ENCODE measurements around the gene ANTXRL.

DNA sequence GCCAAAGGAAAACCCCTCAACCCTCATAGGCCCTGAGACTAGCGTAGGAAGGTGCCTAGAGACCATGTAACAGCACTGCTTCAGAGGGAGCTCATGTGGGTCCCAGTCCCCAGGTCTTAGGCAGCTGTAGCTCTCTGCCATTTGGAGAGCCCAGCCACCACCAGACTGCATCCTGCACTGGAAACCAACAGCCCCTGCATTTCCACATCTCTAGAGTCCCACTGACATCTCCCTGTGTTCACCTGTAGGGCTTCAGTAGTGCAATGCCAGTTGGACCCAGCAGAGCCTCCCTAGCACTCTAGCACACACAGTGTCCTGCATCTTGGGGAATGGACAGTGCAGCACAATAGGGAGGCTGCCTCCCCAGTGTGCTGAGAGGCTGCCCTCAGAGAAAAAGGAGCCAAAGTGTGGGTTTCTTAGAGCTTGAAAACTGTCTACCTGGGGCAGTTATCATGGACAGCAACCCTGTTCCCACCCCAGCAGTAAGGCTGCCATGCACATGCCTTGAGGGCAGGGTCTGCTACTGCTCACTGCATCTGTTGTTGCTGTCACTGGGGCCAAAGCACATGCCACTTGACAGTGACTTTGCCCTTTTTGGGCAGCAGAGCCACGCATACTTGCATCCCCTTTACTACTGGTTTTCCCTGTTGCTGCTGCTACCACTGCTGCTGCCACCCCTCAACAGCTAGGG lies 46.7 kb upstream of the ANTXRL start:
- TF ChIP-seq, protein P1, sequence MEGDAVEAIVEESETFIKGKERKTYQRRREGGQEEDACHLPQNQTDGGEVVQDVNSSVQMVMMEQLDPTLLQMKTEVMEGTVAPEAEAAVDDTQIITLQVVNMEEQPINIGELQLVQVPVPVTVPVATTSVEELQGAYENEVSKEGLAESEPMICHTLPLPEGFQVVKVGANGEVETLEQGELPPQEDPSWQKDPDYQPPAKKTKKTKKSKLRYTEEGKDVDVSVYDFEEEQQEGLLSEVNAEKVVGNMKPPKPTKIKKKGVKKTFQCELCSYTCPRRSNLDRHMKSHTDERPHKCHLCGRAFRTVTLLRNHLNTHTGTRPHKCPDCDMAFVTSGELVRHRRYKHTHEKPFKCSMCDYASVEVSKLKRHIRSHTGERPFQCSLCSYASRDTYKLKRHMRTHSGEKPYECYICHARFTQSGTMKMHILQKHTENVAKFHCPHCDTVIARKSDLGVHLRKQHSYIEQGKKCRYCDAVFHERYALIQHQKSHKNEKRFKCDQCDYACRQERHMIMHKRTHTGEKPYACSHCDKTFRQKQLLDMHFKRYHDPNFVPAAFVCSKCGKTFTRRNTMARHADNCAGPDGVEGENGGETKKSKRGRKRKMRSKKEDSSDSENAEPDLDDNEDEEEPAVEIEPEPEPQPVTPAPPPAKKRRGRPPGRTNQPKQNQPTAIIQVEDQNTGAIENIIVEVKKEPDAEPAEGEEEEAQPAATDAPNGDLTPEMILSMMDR (IDR thresholded peaks at IDR 0.05), result no peak
- TF ChIP-seq POLR2AphosphoS5 (IDR thresholded peaks at IDR 0.05), result no peak
- TF ChIP-seq POLR2A (IDR thresholded peaks at IDR 0.05), result no peak
- TF ChIP-seq EP300 (IDR thresholded peaks at IDR 0.05; ENCODE audit: low read depth), result no peak

Data from transverse colon (tissue), 4 donors.